Aorta (tissue), 5 donors: ENCODE data around the gene CLNS1A. TPM values are rescaled to one million over a fixed set of nuclear protein-coding genes. Genes with fewer than 3 reads are reported as not detected.
"Not testable (repeated sequence)": the region's sequence is repeated elsewhere in the genome, so short reads cannot be mapped to it uniquely, and the experiment has no call there.

Experiments
- ATAC-seq: fragments of 200-7000 bp; cut with Tn5 transposase; one replicate; pipeline ENCODE4 v1.9.1; 2022; ENCODE audit warnings: moderate library complexity; ENCODE audit not compliant: low FRiP score
- DNase-seq, 2 donors: peaks; one replicate each; pipeline ENCODE4 v3.0.0-alpha.2; 2020
- H3K27ac ChIP-seq, 2 donors: one replicate each; pipeline ENCODE4 v1.5.1; 2013; ENCODE audit warnings: low read length in 2 of 2, mild to moderate bottlenecking in 2 of 2, moderate library complexity in 2 of 2, control low read depth in 1 of 2, inconsistent platforms in 1 of 2, low read depth in 1 of 2
- H3K27me3 ChIP-seq, 2 donors: one replicate each; pipeline ENCODE4 v1.6.1; 2013; ENCODE audit warnings: control low read depth in 1 of 2, low read length in 1 of 2, mild to moderate bottlenecking in 1 of 2, moderate library complexity in 1 of 2; ENCODE audit not compliant: insufficient read depth in 2 of 2, control insufficient read depth in 1 of 2
- H3K36me3 ChIP-seq, 2 donors: one replicate each; pipeline ENCODE4 v1.6.1; 2013; ENCODE audit warnings: control low read depth in 1 of 2, low read length in 1 of 2, mild to moderate bottlenecking in 1 of 2; ENCODE audit not compliant: insufficient read depth in 2 of 2, control insufficient read depth in 1 of 2
- H3K4me1 ChIP-seq, 2 donors: one replicate each; pipeline ENCODE4 v1.6.1; 2013; ENCODE audit warnings: low read length in 2 of 2, control low read depth in 1 of 2, mild to moderate bottlenecking in 1 of 2, moderate library complexity in 1 of 2; ENCODE audit not compliant: insufficient read depth in 2 of 2, control insufficient read depth in 1 of 2
- H3K4me3 ChIP-seq, 2 donors: one replicate each; pipeline ENCODE4 v1.5.1; 2013; ENCODE audit warnings: low read length in 2 of 2, control low read depth in 1 of 2, mild to moderate bottlenecking in 1 of 2
- H3K9me3 ChIP-seq: one replicate; pipeline ENCODE4 v1.6.1; 2013; ENCODE audit warnings: mild to moderate bottlenecking, low read length; ENCODE audit not compliant: control insufficient read depth
- WGBS, 2 donors: extraction: QIAGEN DNeasy Blood & Tissue Kit; methylation state at CpG; one replicate each; pipeline ENCODE4 v1.1.7; 2013; 5-methylcytosine and 5-hydroxymethylcytosine counted together
- intact Hi-C, 2 donors: fragments of 100-400 bp; cut with DNase I; formaldehyde crosslinking; loops; one replicate each; pipeline versions ENCODE4 v1.14.2 to v1.15.0; 2022
- polyA plus RNA-seq, 2 donors: library from polyadenylated mRNA; stranded (reverse); fragments of 200-250 nt; gene quantifications; one replicate each; pipeline ENCODE4 v1.2.3, GENCODE V29; 2013
- total RNA-seq, 2 donors: library from RNA; stranded (reverse); fragmentation: NEBNext Ultra II Directional; extraction: Animal tissue kit (Norgen Biotek cat#: 25700); gene quantifications; one replicate each; pipeline ENCODE4 v1.2.1, GENCODE V29; 2021
- donor health status: healthy with polysubstance abuse.
- donor health status: Bipolar disorder and iron deficiency.
- donor health status: DM: no; HTN: no; CAD: no.
- donor health status: DM: no; HTN: no; CAD: no.
- donor health status: DM: yes; HTN: yes; CAD: no.

The CLNS1A gene
- total and polyA plus RNA-seq, 4 donors: 58.2 to 96.4 (median 70.5) TPM

- DNase-seq (no peak), ATAC-seq (no peak)
- Histone ChIP-seq H3K27me3 (no peaks in the 10 kb centered on the region), H3K4me3 (no peak overlapping the region), H3K4me1 (no peaks in the 10 kb centered on the region), H3K36me3 (no peaks in the 10 kb centered on the region), H3K9me3 (no peaks in the 10 kb centered on the region), H3K27ac (no peak overlapping the region)
- WGBS, 2 donors: 78 to 90% methylated on average over 5 of the region's 5 CpGs
- intact Hi-C loops: no loop called here
Measured at GRCh38 chr11:77580712-77581337, 56.8 kb downstream of the CLNS1A start.

- H3K4me1 ChIP-seq, ATAC-seq, H3K9me3 ChIP-seq, H3K4me3 ChIP-seq, H3K36me3 ChIP-seq, H3K27ac ChIP-seq, DNase-seq, intact Hi-C loops, H3K27me3 ChIP-seq: not testable (repeated sequence)
- WGBS, 2 donors: 0 to 4% methylated on average over 1 of the region's 1 CpG
Measured at GRCh38 chr11:77575428-77575827, 62.2 kb downstream of the CLNS1A start.

GRCh38 chr11:77570896-77571295 lies 66.7 kb downstream of the CLNS1A start:
- 0 to 4% methylated on average over 1 of the region's 1 CpG for WGBS, 2 donors
- H3K27ac ChIP-seq: not testable (repeated sequence)

GRCh38 chr11:77569676-77570070 lies 67.9 kb downstream of the CLNS1A start:
- Histone ChIP-seq H3K9me3 (peaks cover 2% of the 10 kb centered on the region), H3K4me3 (no peak overlapping the region), H3K27ac (no peak overlapping the region), H3K36me3 (no peaks in the 10 kb centered on the region), H3K27me3 (no peaks in the 10 kb centered on the region), H3K4me1 (no peaks in the 10 kb centered on the region)
- intact Hi-C loops: no loop called here
- DNase-seq (no peak), ATAC-seq (no peak)
- WGBS, 2 donors: 91 to 92% methylated on average over 2 of the region's 2 CpGs

More at GRCh38 chr11:77570896-77571295, 66.7 kb downstream of the CLNS1A start:
- H3K4me1 ChIP-seq, H3K27me3 ChIP-seq, H3K9me3 ChIP-seq, ATAC-seq, H3K4me3 ChIP-seq, intact Hi-C loops, H3K36me3 ChIP-seq, DNase-seq: not testable (repeated sequence)

GRCh38 chr11:77568916-77569675 lies 68.5 kb downstream of the CLNS1A start:
- Histone ChIP-seq H3K4me3 (no peak overlapping the region), H3K4me1 (no peaks in the 10 kb centered on the region), H3K27me3 (no peaks in the 10 kb centered on the region), H3K36me3 (no peaks in the 10 kb centered on the region), H3K27ac (no peak overlapping the region), H3K9me3 (peaks cover 2% of the 10 kb centered on the region)
- ATAC-seq (no peak), DNase-seq (no peak)
- 91 to 97% methylated on average over 3 of the region's 3 CpGs for WGBS, 2 donors
- intact Hi-C loops: no loop called here

GRCh38 chr11:77568306-77568705 lies 69.3 kb downstream of the CLNS1A start:
- 93% methylated on average over 4 of the region's 4 CpGs for WGBS, 2 donors
- Histone ChIP-seq H3K4me3 (no peak overlapping the region), H3K36me3 (no peaks in the 10 kb centered on the region), H3K27me3 (no peaks in the 10 kb centered on the region), H3K9me3 (peaks cover 2% of the 10 kb centered on the region), H3K27ac (no peak overlapping the region), H3K4me1 (no peaks in the 10 kb centered on the region)
- no peak for DNase-seq
- ATAC-seq: no peak
- intact Hi-C loops: no loop called here

Other genes with a start within 250 kb of the CLNS1A start
- gene PAK1, start 163.7 kb downstream of the CLNS1A start, total RNA-seq: 10 to 100 TPM; 27.0 to 42.6 TPM
- 10 to 100 TPM in 1 of 2 donors, 1 to 10 TPM in 1; 9.4 to 11.8 TPM for gene PAK1, start 163.7 kb downstream of the CLNS1A start, polyA plus RNA-seq
- gene AQP11, start 47.8 kb downstream of the CLNS1A start, total RNA-seq: not detected
- 1 to 10 TPM in 1 of 2 donors, under 1 TPM in 1; 0.49 to 1.4 TPM for gene AQP11, start 47.8 kb downstream of the CLNS1A start, polyA plus RNA-seq
- gene RSF1, start 182.9 kb upstream of the CLNS1A start, total RNA-seq: 100 to 1,000 TPM in 1 of 2 donors, 10 to 100 TPM in 1; 94.3 to 100 TPM
- gene RSF1, start 182.9 kb upstream of the CLNS1A start, polyA plus RNA-seq: 10 to 100 TPM; 18.2 to 22.2 TPM
- gene AAMDC, start 183.3 kb upstream of the CLNS1A start, total RNA-seq: 10 to 100 TPM; 28.4 to 36.5 TPM
- 100 to 1,000 TPM in 1 of 2 donors, 10 to 100 TPM in 1; 99.0 to 130 TPM for gene AAMDC, start 183.3 kb upstream of the CLNS1A start, polyA plus RNA-seq